Measurements from ENCODE around the gene RNF145.

DNA sequence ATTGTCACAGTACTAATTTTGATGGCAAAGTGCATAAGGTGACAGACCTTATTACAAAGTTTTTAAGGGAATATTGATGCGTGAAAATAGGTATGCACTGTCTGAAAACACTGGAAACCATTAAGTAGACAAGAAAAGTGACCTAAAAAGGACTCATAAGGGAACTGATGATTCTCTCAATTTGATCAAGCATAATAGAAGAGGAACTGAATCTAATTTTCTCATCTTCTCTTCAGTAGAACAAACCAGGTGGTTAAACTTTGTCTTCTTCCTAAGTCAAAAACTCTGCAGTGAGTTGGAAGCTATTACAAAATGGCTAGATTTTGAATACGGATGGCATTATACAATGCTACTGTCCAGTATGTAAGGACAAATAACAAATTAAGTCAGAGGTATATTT is 53.4 kb downstream of the RNF145 start:
- TF ChIP-seq, protein P1, sequence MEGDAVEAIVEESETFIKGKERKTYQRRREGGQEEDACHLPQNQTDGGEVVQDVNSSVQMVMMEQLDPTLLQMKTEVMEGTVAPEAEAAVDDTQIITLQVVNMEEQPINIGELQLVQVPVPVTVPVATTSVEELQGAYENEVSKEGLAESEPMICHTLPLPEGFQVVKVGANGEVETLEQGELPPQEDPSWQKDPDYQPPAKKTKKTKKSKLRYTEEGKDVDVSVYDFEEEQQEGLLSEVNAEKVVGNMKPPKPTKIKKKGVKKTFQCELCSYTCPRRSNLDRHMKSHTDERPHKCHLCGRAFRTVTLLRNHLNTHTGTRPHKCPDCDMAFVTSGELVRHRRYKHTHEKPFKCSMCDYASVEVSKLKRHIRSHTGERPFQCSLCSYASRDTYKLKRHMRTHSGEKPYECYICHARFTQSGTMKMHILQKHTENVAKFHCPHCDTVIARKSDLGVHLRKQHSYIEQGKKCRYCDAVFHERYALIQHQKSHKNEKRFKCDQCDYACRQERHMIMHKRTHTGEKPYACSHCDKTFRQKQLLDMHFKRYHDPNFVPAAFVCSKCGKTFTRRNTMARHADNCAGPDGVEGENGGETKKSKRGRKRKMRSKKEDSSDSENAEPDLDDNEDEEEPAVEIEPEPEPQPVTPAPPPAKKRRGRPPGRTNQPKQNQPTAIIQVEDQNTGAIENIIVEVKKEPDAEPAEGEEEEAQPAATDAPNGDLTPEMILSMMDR (IDR thresholded peaks at IDR 0.05) = no peak
- no peak for TF ChIP-seq POLR2A (IDR thresholded peaks at IDR 0.05)

Data from testis (tissue), 2 donors.